HepG2 (cell line): Measurements from ENCODE around the gene PFDN5. TPM values are rescaled to one million over a fixed set of nuclear protein-coding genes. Genes with fewer than 3 reads are reported as not detected.

ENCODE experiments used
- FOXK1 ChIP-seq: sonication (generic); formaldehyde crosslinking; IDR thresholded peaks from 2 replicates; pipeline ENCODE4 v1.4.0; 2020; ENCODE audit warnings: low read depth, missing genetic modification reagents, borderline replicate concordance
- HOXA9 ChIP-seq: sonication (generic); formaldehyde crosslinking; IDR thresholded peaks from 2 replicates; pipeline ENCODE4 v1.8.1; 2022; ENCODE audit warnings: missing genetic modification reagents, mild to moderate bottlenecking, moderate library complexity, borderline replicate concordance
- NFIB ChIP-seq: sonication (generic); formaldehyde crosslinking; IDR thresholded peaks from 2 replicates; pipeline ENCODE4 v1.9.0; 2021; ENCODE audit warnings: missing genetic modification reagents, mild to moderate bottlenecking, borderline replicate concordance
- NFIC ChIP-seq: IDR thresholded peaks from 2 replicates; pipeline ENCODE4 v1.6.1; 2012; ENCODE audit warnings: mild to moderate bottlenecking, low read length, inconsistent platforms
- PHF8 ChIP-seq: sonication (generic); formaldehyde crosslinking; IDR thresholded peaks from 2 replicates; pipeline ENCODE4 v1.5.0; 2020; ENCODE audit warnings: missing genetic modification reagents
- PLSCR1 ChIP-seq: sonication (generic); formaldehyde crosslinking; IDR thresholded peaks from 2 replicates; pipeline ENCODE4 v1.5.0; 2020; ENCODE audit warnings: missing genetic modification reagents, mild to moderate bottlenecking, borderline replicate concordance
- SMYD3 ChIP-seq: sonication (generic); formaldehyde crosslinking; IDR thresholded peaks from 2 replicates; pipeline ENCODE4 v1.8.1; 2023; ENCODE audit warnings: mild to moderate bottlenecking, missing genetic modification reagents
- ZBTB42 ChIP-seq: sonication (generic); formaldehyde crosslinking; IDR thresholded peaks from 2 replicates; pipeline ENCODE4 v1.5.0; 2020; ENCODE audit warnings: mild to moderate bottlenecking, missing genetic modification reagents
- ZNF138 ChIP-seq: sonication (generic); formaldehyde crosslinking; IDR thresholded peaks from 2 replicates; pipeline ENCODE4 v1.5.0; 2020; ENCODE audit warnings: mild to moderate bottlenecking, low read depth, missing genetic modification reagents
- ZNF292 ChIP-seq: sonication (generic); formaldehyde crosslinking; IDR thresholded peaks from 2 replicates; pipeline ENCODE4 v1.8.1; 2022; ENCODE audit warnings: mild to moderate bottlenecking, low read depth, missing genetic modification reagents, borderline replicate concordance
- ZNF44 ChIP-seq: sonication (generic); formaldehyde crosslinking; IDR thresholded peaks from 2 replicates; pipeline ENCODE4 v1.5.1; 2020; ENCODE audit warnings: mild to moderate bottlenecking, missing genetic modification reagents
- ZNF678 ChIP-seq: sonication (generic); formaldehyde crosslinking; IDR thresholded peaks from 2 replicates; pipeline ENCODE4 v1.4.0; 2020; ENCODE audit warnings: mild to moderate bottlenecking, missing genetic modification reagents
- ZNF773 ChIP-seq: sonication (generic); formaldehyde crosslinking; IDR thresholded peaks from 2 replicates; pipeline ENCODE4 v1.4.0; 2020; ENCODE audit warnings: missing genetic modification reagents, borderline replicate concordance
- ZNF784 ChIP-seq: sonication (generic); formaldehyde crosslinking; IDR thresholded peaks from 2 replicates; pipeline ENCODE4 v1.5.1; 2020; ENCODE audit warnings: missing genetic modification reagents, mild to moderate bottlenecking, borderline replicate concordance
- polyA plus RNA-seq, 8 experiments: library from polyadenylated mRNA; depleted of rRNA in 3 of 8; stranded (reverse) in 7 of 8; unstranded in 1 of 8; fragments of >200 nt; fragmentation: Illumina TruSeq in 4 of 8; extraction: Trizol in 4 of 8; gene quantifications; 2 replicates each; pipeline versions ENCODE4 v1.2.1 to v1.2.3, GENCODE V29; 2011 to 2016; ENCODE audit warnings: low read depth in 4 of 8, missing spikeins in 1 of 8, mixed read lengths in 1 of 8; ENCODE audit not compliant: insufficient read depth in 1 of 8
- total RNA-seq, 5 experiments: library from RNA; depleted of rRNA; stranded (reverse); fragments of >200 nt; fragmentation: Illumina TruSeq; extraction: Trizol; gene quantifications; 2 replicates each; pipeline ENCODE4 v1.2.3, GENCODE V29; 2016; ENCODE audit warnings: low read depth in 1 of 5
- TF ChIP-seq, protein P1 (sequence below): sonication (generic); formaldehyde crosslinking; IDR thresholded peaks from 2 replicates; pipeline ENCODE4 v1.4.0; 2020; ENCODE audit warnings: low read depth, mild to moderate bottlenecking, missing genetic modification reagents
- TF ChIP-seq, protein P2 (sequence below): sonication (generic); formaldehyde crosslinking; IDR thresholded peaks from 2 replicates; pipeline ENCODE4 v1.4.0; 2020; ENCODE audit warnings: missing genetic modification reagents, mild to moderate bottlenecking, borderline replicate concordance
- TF ChIP-seq, protein P3 (sequence below): sonication (generic); formaldehyde crosslinking; IDR thresholded peaks from 2 replicates; pipeline ENCODE4 v1.5.0; 2020; ENCODE audit warnings: missing genetic modification reagents, mild to moderate bottlenecking, borderline replicate concordance
- TF ChIP-seq, protein P4 (sequence below): sonication (generic); formaldehyde crosslinking; IDR thresholded peaks from 2 replicates; pipeline ENCODE4 v1.8.1; 2022; ENCODE audit warnings: low read depth, mild to moderate bottlenecking, missing genetic modification reagents

PFDN5 gene
- total and polyA plus RNA-seq, 2 of the 13 experiments (the other 11 are each of a cell fraction or from before 2014, with no cell fraction given): 449 to 462 TPM

- TF ChIP-seq, protein P1, sequence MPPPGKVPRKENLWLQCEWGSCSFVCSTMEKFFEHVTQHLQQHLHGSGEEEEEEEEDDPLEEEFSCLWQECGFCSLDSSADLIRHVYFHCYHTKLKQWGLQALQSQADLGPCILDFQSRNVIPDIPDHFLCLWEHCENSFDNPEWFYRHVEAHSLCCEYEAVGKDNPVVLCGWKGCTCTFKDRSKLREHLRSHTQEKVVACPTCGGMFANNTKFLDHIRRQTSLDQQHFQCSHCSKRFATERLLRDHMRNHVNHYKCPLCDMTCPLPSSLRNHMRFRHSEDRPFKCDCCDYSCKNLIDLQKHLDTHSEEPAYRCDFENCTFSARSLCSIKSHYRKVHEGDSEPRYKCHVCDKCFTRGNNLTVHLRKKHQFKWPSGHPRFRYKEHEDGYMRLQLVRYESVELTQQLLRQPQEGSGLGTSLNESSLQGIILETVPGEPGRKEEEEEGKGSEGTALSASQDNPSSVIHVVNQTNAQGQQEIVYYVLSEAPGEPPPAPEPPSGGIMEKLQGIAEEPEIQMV (CRISPR knock-in tag): no peak
- TF ChIP-seq, protein P2, sequence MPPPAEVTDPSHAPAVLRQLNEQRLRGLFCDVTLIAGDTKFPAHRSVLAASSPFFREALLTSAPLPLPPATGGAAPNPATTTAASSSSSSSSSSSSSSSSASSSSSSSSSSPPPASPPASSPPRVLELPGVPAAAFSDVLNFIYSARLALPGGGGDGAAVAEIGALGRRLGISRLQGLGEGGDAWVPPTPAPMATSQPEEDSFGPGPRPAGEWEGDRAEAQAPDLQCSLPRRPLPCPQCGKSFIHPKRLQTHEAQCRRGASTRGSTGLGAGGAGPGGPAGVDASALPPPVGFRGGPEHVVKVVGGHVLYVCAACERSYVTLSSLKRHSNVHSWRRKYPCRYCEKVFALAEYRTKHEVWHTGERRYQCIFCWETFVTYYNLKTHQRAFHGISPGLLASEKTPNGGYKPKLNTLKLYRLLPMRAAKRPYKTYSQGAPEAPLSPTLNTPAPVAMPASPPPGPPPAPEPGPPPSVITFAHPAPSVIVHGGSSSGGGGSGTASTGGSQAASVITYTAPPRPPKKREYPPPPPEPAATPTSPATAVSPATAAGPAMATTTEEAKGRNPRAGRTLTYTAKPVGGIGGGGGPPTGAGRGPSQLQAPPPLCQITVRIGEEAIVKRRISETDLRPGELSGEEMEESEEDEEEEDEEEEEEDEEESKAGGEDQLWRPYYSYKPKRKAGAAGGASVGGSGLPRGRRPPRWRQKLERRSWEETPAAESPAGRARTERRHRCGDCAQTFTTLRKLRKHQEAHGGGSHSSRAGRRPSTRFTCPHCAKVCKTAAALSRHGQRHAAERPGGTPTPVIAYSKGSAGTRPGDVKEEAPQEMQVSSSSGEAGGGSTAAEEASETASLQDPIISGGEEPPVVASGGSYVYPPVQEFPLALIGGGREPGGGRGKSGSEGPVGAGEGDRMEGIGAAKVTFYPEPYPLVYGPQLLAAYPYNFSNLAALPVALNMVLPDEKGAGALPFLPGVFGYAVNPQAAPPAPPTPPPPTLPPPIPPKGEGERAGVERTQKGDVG (CRISPR knock-in tag): no peak
- no peak for TF ChIP-seq ZNF138 (CRISPR knock-in tag)
- no peak for TF ChIP-seq PHF8 (CRISPR knock-in tag)
- no peak for TF ChIP-seq PLSCR1 (CRISPR knock-in tag)
- TF ChIP-seq, protein P3, sequence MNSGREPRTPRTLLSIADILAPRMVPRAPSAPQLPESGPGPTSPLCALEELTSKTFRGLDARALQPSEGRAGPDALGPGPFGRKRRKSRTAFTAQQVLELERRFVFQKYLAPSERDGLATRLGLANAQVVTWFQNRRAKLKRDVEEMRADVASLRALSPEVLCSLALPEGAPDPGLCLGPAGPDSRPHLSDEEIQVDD: 0 out of 2 replicates have a peak, but pooled peaks have one; percentile 56
- TF ChIP-seq NFIC: no peak
- 0 out of 2 replicates have a peak, but pooled peaks have one; percentile 10 for TF ChIP-seq HOXA9
- TF ChIP-seq FOXK1 (CRISPR knock-in tag): no peak
- 0 out of 2 replicates have a peak, but pooled peaks have one; percentile 17 for TF ChIP-seq ZNF44
- TF ChIP-seq ZNF678 (CRISPR knock-in tag): no peak
- no peak for TF ChIP-seq ZNF784 (CRISPR knock-in tag)
- TF ChIP-seq ZBTB42: no peak
- no peak; the same call in 1 of the 2 replicates for TF ChIP-seq ZNF773 (CRISPR knock-in tag)
- TF ChIP-seq NFIB (CRISPR knock-in tag): no peak
- TF ChIP-seq ZNF292: no peak
- TF ChIP-seq, protein P4, sequence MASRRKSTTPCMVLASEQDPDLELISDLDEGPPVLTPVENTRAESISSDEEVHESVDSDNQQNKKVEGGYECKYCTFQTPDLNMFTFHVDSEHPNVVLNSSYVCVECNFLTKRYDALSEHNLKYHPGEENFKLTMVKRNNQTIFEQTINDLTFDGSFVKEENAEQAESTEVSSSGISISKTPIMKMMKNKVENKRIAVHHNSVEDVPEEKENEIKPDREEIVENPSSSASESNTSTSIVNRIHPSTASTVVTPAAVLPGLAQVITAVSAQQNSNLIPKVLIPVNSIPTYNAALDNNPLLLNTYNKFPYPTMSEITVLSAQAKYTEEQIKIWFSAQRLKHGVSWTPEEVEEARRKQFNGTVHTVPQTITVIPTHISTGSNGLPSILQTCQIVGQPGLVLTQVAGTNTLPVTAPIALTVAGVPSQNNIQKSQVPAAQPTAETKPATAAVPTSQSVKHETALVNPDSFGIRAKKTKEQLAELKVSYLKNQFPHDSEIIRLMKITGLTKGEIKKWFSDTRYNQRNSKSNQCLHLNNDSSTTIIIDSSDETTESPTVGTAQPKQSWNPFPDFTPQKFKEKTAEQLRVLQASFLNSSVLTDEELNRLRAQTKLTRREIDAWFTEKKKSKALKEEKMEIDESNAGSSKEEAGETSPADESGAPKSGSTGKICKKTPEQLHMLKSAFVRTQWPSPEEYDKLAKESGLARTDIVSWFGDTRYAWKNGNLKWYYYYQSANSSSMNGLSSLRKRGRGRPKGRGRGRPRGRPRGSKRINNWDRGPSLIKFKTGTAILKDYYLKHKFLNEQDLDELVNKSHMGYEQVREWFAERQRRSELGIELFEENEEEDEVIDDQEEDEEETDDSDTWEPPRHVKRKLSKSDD: no peak
- TF ChIP-seq SMYD3: no peak
These were observed 42.9 kb upstream of the PFDN5 start (continued) for GRCh38 chr12:53252349-53252916.
